GM20000 (cell line): ENCODE results near the gene TXNRD2.

Experiments used
- DNase-seq: peaks from one replicate; pipeline ENCODE4 v3.0.0; 2012; ENCODE audit warnings: low spot score
- CTCF ChIP-seq: IDR thresholded peaks from 2 replicates; pipeline ENCODE4 v1.5.1; 2012; ENCODE audit warnings: mild to moderate bottlenecking, control low read depth; ENCODE audit errors: extremely low read depth, missing control alignments

Gene TXNRD2

GRCh38 chr22:19880786-19881569, 60.6 kb downstream of the TXNRD2 start:
- no peak for TF ChIP-seq CTCF
- DNase-seq, result no peak

- no peak for TF ChIP-seq CTCF
- no peak for DNase-seq
Measured at GRCh38 chr22:19879992-19880785, 61.4 kb downstream of the TXNRD2 start.

GRCh38 chr22:19879643-19879991, 62.0 kb downstream of the TXNRD2 start:
- no peak for TF ChIP-seq CTCF
- DNase-seq, result no peak

- no peak for DNase-seq
- no peak for TF ChIP-seq CTCF
Measured at GRCh38 chr22:19879246-19879570, 62.4 kb downstream of the TXNRD2 start.

GRCh38 chr22:19878461-19879245, 63.0 kb downstream of the TXNRD2 start:
- DNase-seq, result no peak
- TF ChIP-seq CTCF, result no peak

GRCh38 chr22:19877626-19878339, 63.8 kb downstream of the TXNRD2 start:
- TF ChIP-seq CTCF, result no peak
- no peak for DNase-seq
